H1 (cell line): Measurements from ENCODE around the gene KCNQ2. TPM values are rescaled to one million over a fixed set of nuclear protein-coding genes. Genes with fewer than 3 reads are reported as not detected.

Source experiments
- CTCF ChIA-PET: fragments of 300-600 bp; sonication (Branson Sonifier 250); formaldehyde crosslinking; loops from one replicate; lab custom pipeline; 2021; ENCODE audit not compliant: partially characterized antibody; lab: Charles Lee
- POLR2A ChIA-PET: fragments of 300-600 bp; sonication (Branson Sonifier 250); formaldehyde crosslinking; loops from one replicate; lab custom pipeline; 2021; ENCODE audit warnings: inconsistent platforms; ENCODE audit not compliant: partially characterized antibody; lab: Charles Lee
- DNase-seq, 2 experiments: peaks; one replicate each; pipeline versions ENCODE4 v3.0.0 to v3.0.0-alpha.2; 2010 to 2022; ENCODE audit warnings: low spot score in 2 of 2, low read depth in 1 of 2, mixed read lengths in 1 of 2
- FAIRE-seq: peaks from 2 replicates; lab custom pipeline; 2011; peaks lifted over from hg19 to GRCh38; lab: Jason Lieb, UNC
- H2AFZ ChIP-seq: 2 replicates; pipeline ENCODE4 v1.8.1; 2012; ENCODE audit warnings: low read length, inconsistent platforms
- H2AK5ac ChIP-seq: 2 replicates; pipeline ENCODE4 v1.6.1; 2013; ENCODE audit warnings: low read depth, low read length
- H2BK120ac ChIP-seq: replicated peaks from 2 replicates; pipeline ENCODE3; 2013; ENCODE audit warnings: low read depth, low read length, inconsistent platforms
- H2BK12ac ChIP-seq: 2 replicates; pipeline ENCODE4 v1.6.1; 2013; ENCODE audit warnings: low read depth, low read length
- H2BK15ac ChIP-seq: 2 replicates; pipeline ENCODE4 v1.6.1; 2013; ENCODE audit warnings: low read length
- H2BK20ac ChIP-seq: 2 replicates; pipeline ENCODE4 v1.6.1; 2013; ENCODE audit warnings: low read length
- H2BK5ac ChIP-seq: 2 replicates; pipeline ENCODE4 v1.6.1; 2013; ENCODE audit warnings: low read depth, low read length
- H3K14ac ChIP-seq: 2 replicates; pipeline ENCODE4 v1.6.1; 2013; ENCODE audit warnings: inconsistent platforms; ENCODE audit not compliant: insufficient read length
- H3K18ac ChIP-seq: 2 replicates; pipeline ENCODE4 v1.6.1; 2013; ENCODE audit warnings: low read length; ENCODE audit errors: extremely low read depth
- H3K23ac ChIP-seq: 2 replicates; pipeline ENCODE4 v1.6.1; 2013; ENCODE audit warnings: inconsistent platforms; ENCODE audit not compliant: insufficient read length
- H3K23me2 ChIP-seq: 2 replicates; pipeline ENCODE4 v1.6.1; 2013; ENCODE audit warnings: low read depth, low read length
- H3K27ac ChIP-seq: 2 replicates; pipeline ENCODE4 v1.6.1; 2011; ENCODE audit warnings: low read depth, low read length, inconsistent platforms
- H3K27me3 ChIP-seq, 4 experiments: replicated peaks in 1 of 4; 1 replicate in 1 of 4; 2 replicates in 3 of 4; pipeline versions ENCODE4 v1.6.1 to v1.8.1; 2011 to 2013; ENCODE audit warnings: low read length in 3 of 4, mild to moderate bottlenecking in 3 of 4, inconsistent platforms in 2 of 4, mixed read lengths in 2 of 4, moderate library complexity in 1 of 4; ENCODE audit not compliant: control insufficient read depth in 3 of 4, insufficient read depth in 3 of 4; ENCODE audit errors: extremely low read depth in 1 of 4
- H3K36me3 ChIP-seq, 4 experiments: 2 replicates each; pipeline versions ENCODE4 v1.6.1 to v1.8.1; 2011 to 2013; ENCODE audit warnings: mild to moderate bottlenecking in 4 of 4, low read length in 3 of 4, moderate library complexity in 2 of 4, control low read depth in 1 of 4, inconsistent platforms in 1 of 4; ENCODE audit not compliant: insufficient read depth in 4 of 4, control insufficient read depth in 2 of 4
- H3K4ac ChIP-seq: replicated peaks from 2 replicates; pipeline ENCODE3; 2013; ENCODE audit warnings: low read length, low read depth, mixed read lengths, inconsistent platforms; ENCODE audit not compliant: insufficient read length
- H3K4me1 ChIP-seq, 4 experiments: replicated peaks in 1 of 4; 1 replicate in 1 of 4; 2 replicates in 3 of 4; pipeline versions ENCODE4 v1.6.1 to v1.8.1; 2011 to 2013; ENCODE audit warnings: low read length in 3 of 4, inconsistent platforms in 2 of 4, mixed read lengths in 1 of 4; ENCODE audit not compliant: insufficient read depth in 4 of 4, control insufficient read depth in 3 of 4
- H3K4me2 ChIP-seq, 2 experiments: 2 replicates each; pipeline versions ENCODE4 v1.6.1 to v1.8.1; 2011 to 2013; ENCODE audit warnings: low read depth in 2 of 2, low read length in 2 of 2, control low read depth in 1 of 2, inconsistent platforms in 1 of 2, mild to moderate bottlenecking in 1 of 2; ENCODE audit not compliant: insufficient read depth in 1 of 2
- H3K4me3 ChIP-seq, 4 experiments: fragments of 200-600, 300-600 bp in 1 of 4; sonication (generic), shearing (Covaris generic), sonication (Bioruptor Twin) in 1 of 4; 2 replicates each; pipeline versions ENCODE4 v1.5.1 to v1.8.1; 2011 to 2016; ENCODE audit warnings: low read length in 4 of 4, low read depth in 3 of 4, control low read depth in 2 of 4, inconsistent platforms in 2 of 4, mild to moderate bottlenecking in 2 of 4, mixed read lengths in 1 of 4, moderate library complexity in 1 of 4; ENCODE audit not compliant: insufficient read depth in 2 of 4; ENCODE audit errors: extremely low read depth in 1 of 4
- H3K56ac ChIP-seq: replicated peaks from 2 replicates; pipeline ENCODE3; 2013; ENCODE audit warnings: low read depth, mild to moderate bottlenecking, mixed read lengths, low read length, inconsistent platforms; ENCODE audit not compliant: insufficient read length
- H3K79me1 ChIP-seq: 2 replicates; pipeline ENCODE4 v1.6.1; 2013; ENCODE audit warnings: low read depth, low read length, control low read depth
- H3K79me2 ChIP-seq, 2 experiments: 2 replicates each; pipeline versions ENCODE4 v1.6.1 to v1.8.1; 2012 to 2013; ENCODE audit warnings: low read length in 2 of 2, mild to moderate bottlenecking in 2 of 2, inconsistent platforms in 1 of 2; ENCODE audit not compliant: insufficient read depth in 2 of 2, control insufficient read depth in 1 of 2
- H3K9ac ChIP-seq, 4 experiments: replicated peaks in 1 of 4; 1 replicate in 1 of 4; 2 replicates in 3 of 4; pipeline versions ENCODE4 v1.6.1 to v1.8.1; 2011 to 2013; ENCODE audit warnings: low read depth in 3 of 4, low read length in 3 of 4, control low read depth in 2 of 4, mild to moderate bottlenecking in 2 of 4, moderate library complexity in 2 of 4, inconsistent platforms in 1 of 4; ENCODE audit errors: extremely low read depth in 1 of 4
- H3K9me3 ChIP-seq, 2 experiments: 2 replicates each; pipeline versions ENCODE4 v1.6.1 to v1.8.1; 2012 to 2013; ENCODE audit warnings: mild to moderate bottlenecking in 2 of 2, moderate library complexity in 2 of 2, control low read depth in 1 of 2, inconsistent platforms in 1 of 2, low read depth in 1 of 2, low read length in 1 of 2, mixed read lengths in 1 of 2; ENCODE audit not compliant: insufficient read depth in 2 of 2
- H4K20me1 ChIP-seq, 2 experiments: replicated peaks in 1 of 2; 2 replicates each; pipeline versions ENCODE3 to v1.8.1; 2011 to 2013; ENCODE audit warnings: inconsistent platforms in 2 of 2, low read length in 2 of 2, mild to moderate bottlenecking in 1 of 2; ENCODE audit not compliant: insufficient read depth in 2 of 2, control insufficient read depth in 1 of 2
- H4K5ac ChIP-seq: 2 replicates; pipeline ENCODE4 v1.6.1; 2013; ENCODE audit warnings: low read length, low read depth, mixed read lengths, inconsistent platforms; ENCODE audit not compliant: insufficient read length
- H4K8ac ChIP-seq: 2 replicates; pipeline ENCODE4 v1.8.0; 2013; ENCODE audit warnings: mild to moderate bottlenecking, moderate library complexity, low read length, inconsistent platforms; ENCODE audit not compliant: insufficient read depth; ENCODE audit errors: extremely low read depth
- H4K91ac ChIP-seq: replicated peaks from 2 replicates; pipeline ENCODE3; 2013; ENCODE audit warnings: low read length, mixed read lengths, inconsistent platforms; ENCODE audit not compliant: insufficient read length
- CBX5 ChIP-seq: fragments of 300-800, 300-1000 bp; sonication (generic); IDR thresholded peaks from 2 replicates; pipeline ENCODE4 v1.7.1; 2016; ENCODE audit warnings: antibody characterized with exemption, low read length, low read depth
- CHD1 ChIP-seq: IDR thresholded peaks from 2 replicates; pipeline ENCODE4 v1.6.1; 2012; ENCODE audit warnings: low read depth, low read length, improper control_type of control experiment
- GTF2F1 ChIP-seq: IDR thresholded peaks from 2 replicates; pipeline ENCODE4 v1.6.1; 2012; ENCODE audit warnings: low read depth, low read length, improper control_type of control experiment, borderline replicate concordance
- KDM5A ChIP-seq: fragments of 200-600 bp; IDR thresholded peaks from 2 replicates; pipeline ENCODE4 v1.7.1; 2012; ENCODE audit warnings: mild to moderate bottlenecking, low read length, inconsistent platforms, mixed read lengths
- POLR2A ChIP-seq, 2 experiments: IDR thresholded peaks; 1 replicate in 1 of 2; 2 replicates in 1 of 2; pipeline ENCODE4 v1.6.1; 2011; ENCODE audit warnings: low read depth in 2 of 2, low read length in 2 of 2, mild to moderate bottlenecking in 2 of 2; ENCODE audit errors: control extremely low read depth in 1 of 2
- SIN3A ChIP-seq, 2 experiments: IDR thresholded peaks in 1 of 2; conservative IDR thresholded peaks in 1 of 2; 2 replicates each; pipeline ENCODE4 v1.6.1; 2011 to 2012; ENCODE audit warnings: low read length in 2 of 2, improper control_type of control experiment in 1 of 2, low read depth in 1 of 2, mild to moderate bottlenecking in 1 of 2
- TBP ChIP-seq: IDR thresholded peaks from 2 replicates; pipeline ENCODE4 v1.6.1; 2011; ENCODE audit warnings: low read depth, low read length, improper control_type of control experiment
- TEAD4 ChIP-seq: IDR thresholded peaks from 2 replicates; pipeline ENCODE4 v1.6.1; 2012; ENCODE audit warnings: low read depth, low read length, inconsistent platforms, mixed read lengths
- ZNF274 ChIP-seq: IDR thresholded peaks from 2 replicates; pipeline ENCODE4 v1.7.0; 2012; ENCODE audit warnings: low read length, borderline replicate concordance; ENCODE audit errors: extremely low read depth
- WGBS, 2 experiments: shearing (Covaris generic) in 1 of 2; methylation state at CpG; one replicate each; pipeline versions ENCODE4 v1.1.6 to v1.1.7; 2013 to 2015; ENCODE audit warnings: low lambda C conversion rate in 2 of 2, mixed read lengths in 2 of 2, inconsistent platforms in 1 of 2, low coverage in 1 of 2, missing lambda C conversion rate in 1 of 2; ENCODE audit not compliant: insufficient replicate concordance in 2 of 2, insufficient coverage in 1 of 2, insufficient read length in 1 of 2; ENCODE audit errors: extremely low coverage in 1 of 2, missing lambda C conversion rate in 1 of 2; 5-methylcytosine and 5-hydroxymethylcytosine counted together
- polyA plus RNA-seq, 7 experiments: library from polyadenylated mRNA; depleted of rRNA in 3 of 7; stranded (reverse) in 5 of 7; unstranded in 2 of 7; fragments of >200 nt in 5 of 7; fragments of 200-250 nt in 2 of 7; gene quantifications; 1 replicate in 5 of 7; 2 replicates in 1 of 7; 4 replicates in 1 of 7; pipeline versions ENCODE4 v1.2.1 to v1.2.3, GENCODE V29; 2011 to 2013; ENCODE audit warnings: missing spikeins in 2 of 7, mixed read lengths in 2 of 7
- total RNA-seq: library from RNA; stranded (reverse); fragmentation: NEBNext Ultra II Directional; extraction: Animal tissue kit (Norgen Biotek cat#: 25700); gene quantifications from 2 replicates; pipeline ENCODE4 v1.2.1, GENCODE V29; 2021

The KCNQ2 gene
- total and polyA plus RNA-seq, 2 of the 8 experiments (the other 6 are each of a cell fraction or from before 2014, with no cell fraction given), result 82.6 to 243 TPM

- no peak overlapping the region for H3K14ac ChIP-seq
- TF ChIP-seq ZNF274 (no peak), KDM5A (no peak), GTF2F1 (no peak), TBP (no peak), POLR2A (IDR thresholded peaks at IDR 0.05; ENCODE audit: control extremely low read depth in 1 of 2, low read depth in 2 of 2, low read length in 2 of 2) (no peak), TEAD4 (no peak), SIN3A (conservative IDR thresholded peaks at IDR 0.05 in 1 of 2, IDR thresholded peaks at IDR 0.05 in 1 of 2; ENCODE audit: low read depth in 1 of 2, low read length in 2 of 2) (no peak), CHD1 (no peak), CBX5 (no peak)
- TF ChIP-seq, all 59 proteins: peak for 0
- Histone ChIP-seq H3K18ac (no peak overlapping the region), H3K79me2 (no peaks in the 10 kb centered on the region), H2BK12ac (no peak overlapping the region), H4K91ac (no peak overlapping the region), H3K36me3 (peaks cover 0 to 8% (median 1%) of the 10 kb centered on the region in 4 experiments; a peak in 5 of 8 replicates), H3K56ac (no peak overlapping the region), H4K5ac (no peak overlapping the region), H3K9me3 (no peaks in the 10 kb centered on the region), H2BK15ac (no peak overlapping the region), H3K4me3 (no peak overlapping the region), H3K23me2 (peaks cover 18% of the 10 kb centered on the region; the same call in 1 of the 2 replicates), H2AFZ (no peak overlapping the region), H3K79me1 (no peaks in the 10 kb centered on the region), H3K27me3 (peaks cover 11 to 37% (median 35%) of the 10 kb centered on the region in 4 experiments), H3K4me2 (no peak overlapping the region), H3K4me1 (peaks cover 0 to 23% (median 12%) of the 10 kb centered on the region in 4 experiments; a peak in 6 of 7 replicates), H3K9ac (no peak overlapping the region), H3K27ac (no peak overlapping the region), H3K23ac (no peak overlapping the region), H4K20me1 (peaks cover 0 to 10% of the 10 kb centered on the region in 2 experiments), H4K8ac (no peak overlapping the region), H2AK5ac (no peak overlapping the region), H2BK20ac (no peak overlapping the region), H3K4ac (peak overlapping the region; percentile 69), H2BK5ac (no peak overlapping the region), H2BK120ac (no peak overlapping the region)
- ChIA-PET CTCF (interaction anchor here (1.1 to 3.4 kb wide), 22 partner anchors 8 to 198 kb away, joined by 3 to 39 read pairs (median 8); partner anchors contain the start of genes PPDPF and PTK6), POLR2A (interaction anchor here (2.2 to 2.4 kb wide), 2 partner anchors 26 kb away, joined by 6 to 22 read pairs; partner anchors contain the start of gene PPDPF)
- WGBS, 2 experiments, result 92% methylated on average over 8 of the region's 8 CpGs; no CpG with 5 or more reads in 1 of the 2 experiments
- no peak for DNase-seq
- no peak for FAIRE-seq
Observed at GRCh38 chr20:63495167-63495720, 22.8 kb upstream of the KCNQ2 start.
